GM21423 (cell line): ENCODE results near the gene C13orf42.

Experiments used
- ATAC-seq: cut with Tn5 transposase; IDR thresholded peaks from one replicate; pipeline ENCODE4 v1.9.1; 2021; ENCODE audit warnings: mild to moderate bottlenecking, moderate library complexity; ENCODE audit not compliant: unreplicated experiment

Gene C13orf42

DNA sequence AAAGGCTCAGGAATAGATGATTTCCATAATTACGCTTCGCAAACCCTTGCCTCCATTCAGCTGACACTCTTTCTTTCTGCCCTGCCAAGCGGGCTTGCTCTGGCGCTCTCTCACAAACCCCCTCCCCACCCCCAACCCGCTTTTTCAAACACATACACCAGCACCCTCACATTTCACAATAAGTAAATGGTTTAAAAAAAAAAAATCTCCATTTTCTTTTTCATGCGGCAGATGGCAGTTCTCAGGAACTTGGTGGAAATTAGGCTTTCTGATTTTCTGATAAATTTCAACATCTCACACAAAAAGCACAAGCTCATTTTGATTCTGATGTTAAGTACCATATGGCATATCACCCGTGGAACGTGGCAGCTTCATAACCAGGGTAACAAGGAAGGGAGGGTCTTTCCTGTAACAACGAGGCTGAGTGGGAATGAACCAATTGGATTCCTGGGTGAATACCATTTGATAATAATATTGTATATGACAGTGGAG is 43.8 kb downstream of the C13orf42 start:
- no peak for ATAC-seq

DNA sequence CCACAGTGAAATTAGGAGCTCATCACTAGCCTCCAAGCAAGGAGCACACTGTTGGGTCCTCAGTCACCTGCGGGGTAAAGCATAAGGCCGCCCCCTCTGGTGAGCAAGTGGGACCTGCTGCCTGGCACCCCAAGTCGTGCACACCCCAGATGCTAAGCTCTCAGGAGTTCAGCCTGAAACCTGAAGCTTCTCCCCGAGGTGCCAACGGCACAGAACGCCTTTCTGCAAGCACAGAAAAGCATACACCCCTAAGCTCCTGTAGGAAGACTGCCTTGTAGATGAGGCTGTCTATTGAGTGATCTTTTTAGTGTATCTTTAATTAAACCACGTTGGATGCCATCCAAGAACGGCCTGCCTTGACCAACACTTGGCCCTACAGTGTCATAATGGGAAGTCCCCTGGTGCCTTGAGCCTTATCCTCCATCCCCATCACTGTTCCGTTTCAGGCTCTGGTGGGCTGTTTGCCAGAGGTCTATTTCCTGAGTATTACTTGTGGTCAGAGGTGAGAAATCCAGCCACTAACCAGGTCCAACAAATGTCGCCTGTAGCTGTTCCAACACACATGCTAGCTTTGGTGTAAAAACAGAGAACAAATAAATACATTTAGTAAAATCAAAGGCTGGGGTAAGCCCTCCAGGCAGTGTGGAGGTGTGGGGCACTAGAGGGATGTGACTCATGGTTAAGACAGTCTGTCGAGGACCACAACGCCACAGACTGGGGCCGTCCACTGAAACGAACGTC is 44.8 kb downstream of the C13orf42 start:
- no peak for ATAC-seq

DNA sequence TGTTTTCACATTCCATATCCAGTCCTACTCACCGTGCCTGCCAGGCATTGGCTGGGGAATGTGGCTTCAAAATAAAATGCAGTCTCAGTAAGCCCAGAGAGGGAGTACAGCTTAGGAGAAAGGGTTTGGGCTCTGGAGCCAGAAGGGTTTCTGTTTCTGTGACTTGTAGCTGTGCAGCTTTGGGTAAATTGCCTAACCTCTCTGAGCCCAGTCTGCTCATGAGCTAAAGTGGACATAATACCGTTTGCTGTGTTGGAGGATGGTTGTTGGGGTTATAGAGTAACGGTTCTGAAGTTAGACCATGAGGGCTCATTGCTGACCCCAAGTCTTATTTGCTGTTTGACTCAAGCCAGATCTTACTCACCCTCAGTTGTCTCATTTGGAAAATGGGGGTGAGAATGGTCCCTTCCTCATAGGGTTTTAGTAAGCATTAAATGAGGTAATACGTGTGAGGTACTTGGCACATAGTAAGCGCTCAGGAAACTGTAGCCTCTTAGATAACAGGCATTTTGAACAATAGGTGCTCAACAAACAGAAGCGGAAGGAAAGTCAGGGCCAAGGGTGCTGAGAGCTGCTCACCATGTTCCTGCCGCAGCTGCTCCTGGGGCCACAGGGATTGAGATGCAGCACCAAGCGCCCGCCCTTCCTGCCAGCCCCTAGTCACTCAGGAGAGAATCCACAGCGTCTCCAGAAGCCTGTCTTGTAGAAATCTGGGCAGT is 45.5 kb downstream of the C13orf42 start:
- ATAC-seq = no peak

DNA sequence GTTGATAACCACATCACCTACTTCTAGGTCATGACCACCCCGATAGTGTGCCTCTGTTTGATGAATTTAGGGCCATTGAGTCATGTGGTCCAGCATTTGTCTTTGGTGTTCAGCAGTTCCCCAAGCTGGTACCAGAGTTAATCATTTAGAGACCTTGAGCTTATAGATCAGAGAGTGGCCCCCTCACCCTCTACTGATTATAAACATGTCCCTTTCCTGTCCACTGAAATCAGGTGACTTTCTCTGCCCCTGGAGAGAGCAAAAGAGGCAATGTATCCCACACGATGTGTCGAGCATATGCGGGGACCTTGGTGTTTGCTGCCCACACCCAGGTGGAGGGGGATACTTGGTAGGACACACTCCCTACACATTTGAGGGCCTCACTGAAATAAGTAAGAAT is 46.3 kb downstream of the C13orf42 start:
- ATAC-seq = no peak

DNA sequence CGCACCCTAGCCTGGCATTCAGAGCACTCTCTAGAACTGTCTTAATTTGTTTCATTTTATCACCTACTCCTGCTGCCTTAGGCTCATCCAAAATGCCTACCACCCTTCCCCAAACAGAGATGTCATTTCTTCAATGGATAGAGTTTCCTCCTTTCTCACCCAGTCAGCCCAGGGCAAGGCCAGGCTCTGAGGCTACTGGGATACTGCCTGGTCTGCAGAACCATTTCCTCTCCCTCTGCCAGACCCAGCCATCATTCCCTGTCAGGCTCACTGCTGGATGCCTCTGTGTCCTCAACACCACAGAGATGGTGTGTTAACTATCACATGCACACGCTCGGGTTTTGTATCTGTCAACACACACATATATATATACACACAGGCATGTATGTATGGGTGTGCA is 47.2 kb downstream of the C13orf42 start:
- no peak for ATAC-seq

DNA sequence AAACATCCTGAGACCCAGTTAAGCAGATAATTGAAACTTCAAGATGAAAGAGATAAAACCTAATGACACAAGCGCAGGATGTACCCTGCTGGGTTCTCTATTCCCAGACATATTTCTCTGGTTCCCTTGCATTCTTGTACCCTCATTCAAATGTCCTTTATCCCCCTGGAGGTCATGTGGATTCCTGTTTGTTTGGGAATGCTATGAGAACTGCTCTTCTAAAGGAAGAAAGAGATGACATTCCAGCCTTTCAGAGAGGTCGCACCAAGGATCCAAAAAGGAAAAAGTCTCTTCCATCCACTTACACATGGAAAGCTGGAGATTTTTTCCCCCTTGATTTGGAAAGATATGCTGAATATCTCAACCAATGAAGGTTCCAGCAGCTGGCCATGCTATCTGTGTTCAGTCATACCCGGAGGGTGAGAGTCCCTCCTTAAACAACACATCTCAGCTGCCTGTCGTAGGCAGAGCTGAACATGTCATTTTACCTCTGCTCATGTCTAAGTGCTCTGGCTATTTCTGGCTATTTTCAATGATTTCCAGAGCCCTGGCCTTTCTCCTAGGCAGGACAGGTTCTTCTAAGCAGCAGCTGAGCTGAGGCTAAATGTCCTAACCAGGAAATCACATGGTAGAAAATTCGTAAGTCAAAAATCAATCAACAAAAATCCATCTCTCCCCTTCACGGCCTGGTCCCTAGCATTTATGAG is 52.5 kb downstream of the C13orf42 start:
- no peak for ATAC-seq

DNA sequence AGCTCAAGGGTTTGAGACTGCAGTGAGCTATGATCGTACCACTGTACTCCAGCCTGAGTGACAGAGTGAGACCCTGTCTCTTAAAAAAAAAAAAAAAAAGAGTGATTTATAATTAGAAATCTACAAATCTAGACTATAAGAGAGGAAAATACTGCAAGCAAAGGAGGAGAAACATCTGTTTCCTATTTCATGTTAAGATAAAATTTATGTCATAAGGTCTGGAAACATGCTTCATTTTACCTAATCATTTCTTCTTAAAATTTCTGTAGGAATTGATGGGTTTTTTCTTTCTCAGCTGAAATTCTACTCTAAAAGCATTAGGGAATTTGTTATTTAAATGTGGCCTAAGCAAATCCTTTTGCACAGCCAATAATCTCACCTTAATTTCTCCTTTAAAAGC is 53.2 kb downstream of the C13orf42 start:
- ATAC-seq = no peak

DNA sequence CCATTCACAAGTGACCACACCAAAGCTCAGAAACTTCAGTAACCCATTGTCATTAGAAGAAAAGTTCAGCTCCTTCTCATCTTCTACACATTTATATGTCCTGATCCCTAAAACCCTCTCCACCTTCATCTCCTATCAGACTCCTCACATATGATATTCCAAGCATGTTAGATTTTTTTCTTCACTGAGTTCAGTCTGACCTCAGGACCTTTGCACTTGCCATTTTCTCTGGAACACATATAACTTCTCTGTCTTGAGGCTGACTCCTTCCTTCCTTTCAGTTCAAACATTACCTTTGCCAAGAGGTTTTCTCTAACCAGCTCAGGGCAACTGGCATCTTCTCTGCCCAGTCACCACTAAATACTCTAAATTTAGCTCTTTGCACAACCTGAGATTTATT is 54.1 kb downstream of the C13orf42 start:
- ATAC-seq = no peak

DNA sequence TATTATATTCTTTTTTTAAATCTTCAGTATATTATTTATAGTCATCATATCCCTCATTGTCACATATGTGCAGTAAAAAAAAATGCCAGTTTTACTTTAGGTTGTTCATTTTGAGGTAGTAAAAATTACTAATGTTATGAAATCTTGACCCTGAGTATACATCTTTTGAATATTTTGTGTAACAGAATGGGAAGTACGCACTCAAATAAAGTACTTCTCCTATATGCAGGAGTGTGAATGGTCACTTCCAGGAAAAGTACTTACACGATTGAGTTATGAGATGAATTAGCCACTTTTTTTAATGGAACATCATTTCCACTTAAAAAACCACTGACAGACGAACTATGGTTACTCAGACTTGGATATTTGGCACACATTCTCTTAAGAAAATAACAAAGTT is 58.5 kb downstream of the C13orf42 start:
- no peak for ATAC-seq

DNA sequence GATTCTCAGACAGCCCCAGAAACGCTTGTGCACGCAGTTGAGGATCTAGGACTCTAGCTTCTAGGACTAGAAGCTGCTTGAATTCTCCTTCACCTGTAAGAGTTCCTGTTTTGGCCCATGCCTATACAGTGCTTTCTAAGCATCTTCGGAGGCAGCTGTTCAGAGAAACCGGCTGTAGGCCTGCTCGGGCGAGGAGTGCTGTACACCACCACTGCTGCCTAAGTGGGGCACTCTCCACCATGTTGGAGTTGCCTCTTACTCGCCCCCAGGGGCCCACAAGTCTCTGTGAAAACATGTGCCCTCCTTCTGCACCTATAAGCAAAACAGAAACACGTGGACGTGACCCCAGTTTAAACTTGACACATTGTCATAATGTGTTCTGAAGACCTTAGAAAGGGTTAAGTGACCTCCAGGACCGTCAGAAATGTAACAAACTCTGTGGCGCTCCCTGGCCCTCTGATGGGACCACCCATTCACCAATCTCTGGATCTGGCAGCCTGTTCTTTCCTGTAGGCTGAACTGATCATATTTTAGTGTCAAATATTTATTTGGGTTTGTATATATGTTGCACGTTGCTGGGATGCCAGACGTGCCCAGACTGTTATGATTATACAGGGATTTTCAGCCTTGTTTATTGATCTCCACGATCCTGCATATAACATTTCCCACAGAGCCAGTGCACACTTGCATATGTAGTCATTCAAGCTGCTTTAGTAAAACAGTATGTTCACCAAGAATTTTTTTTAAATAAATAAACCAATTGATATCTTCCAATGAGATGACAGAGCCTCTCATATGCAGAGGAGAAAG is 60.8 kb downstream of the C13orf42 start:
- ATAC-seq = no peak

DNA sequence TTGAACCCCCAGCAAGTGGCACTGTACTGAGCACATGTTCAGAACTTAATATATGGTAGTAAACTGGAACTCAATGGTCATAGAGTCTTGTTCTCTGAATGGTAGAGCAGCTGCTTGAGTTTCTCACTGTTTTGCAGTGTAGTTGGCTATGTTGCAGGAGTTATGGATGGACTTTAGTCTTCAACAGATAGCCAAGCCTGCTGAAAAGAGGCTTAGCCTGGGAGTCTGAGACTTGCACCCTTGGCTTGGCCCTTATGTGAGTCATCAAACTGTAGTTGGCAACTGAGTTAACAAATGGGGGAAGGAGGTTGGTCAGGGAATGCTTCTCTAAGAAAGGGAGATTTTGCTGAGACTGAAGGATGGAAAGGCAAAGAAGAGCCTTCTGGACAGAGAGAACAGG is 62.5 kb downstream of the C13orf42 start:
- ATAC-seq = no peak

DNA sequence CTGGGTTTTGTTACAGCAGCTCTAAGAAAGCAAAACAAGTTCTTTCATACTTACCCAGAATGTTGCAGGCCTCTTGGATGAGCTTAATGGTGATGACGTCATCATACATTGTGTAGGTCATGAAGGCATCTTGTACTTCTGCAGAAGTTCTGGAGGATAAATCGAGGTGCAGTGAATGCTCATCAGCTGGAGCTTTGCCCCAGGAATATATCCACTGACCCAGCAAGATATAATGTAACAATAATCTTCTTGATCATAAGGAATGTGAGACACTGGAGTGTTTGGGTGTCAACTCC is 63.0 kb downstream of the C13orf42 start:
- ATAC-seq = no peak

DNA sequence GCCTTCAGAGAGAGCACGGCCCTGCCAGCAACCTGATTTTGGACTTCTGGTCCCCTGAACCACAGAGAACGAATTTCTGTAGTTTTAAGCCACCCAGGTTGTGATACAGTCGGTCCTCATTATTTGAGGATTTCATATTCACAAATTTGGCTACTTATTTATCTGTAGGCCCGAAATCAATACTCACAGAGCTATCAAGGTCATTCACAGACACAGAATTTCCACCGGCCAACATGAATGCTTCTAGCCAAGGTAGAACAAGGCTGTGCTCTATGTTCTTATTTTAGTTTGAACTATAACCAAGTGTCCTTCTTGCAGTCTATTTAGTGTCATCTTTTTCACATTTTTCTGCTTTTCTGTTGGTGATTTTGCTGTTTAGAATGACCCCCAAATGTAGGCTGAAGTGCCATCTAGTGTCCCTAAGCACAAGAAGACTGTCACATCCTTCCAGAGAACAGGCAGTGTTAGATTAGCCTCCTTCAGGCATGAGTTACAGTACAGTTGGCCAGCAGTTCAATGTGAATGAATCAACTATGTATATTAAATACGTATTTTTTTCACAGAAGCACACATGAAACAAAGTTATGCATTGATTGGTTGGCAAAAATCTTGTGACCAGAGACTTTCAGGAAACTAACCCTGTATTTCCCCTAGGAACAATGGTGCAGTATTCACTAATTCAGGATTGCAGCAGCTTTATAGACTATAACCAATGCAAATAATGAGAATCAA is 63.5 kb downstream of the C13orf42 start:
- no peak for ATAC-seq

DNA sequence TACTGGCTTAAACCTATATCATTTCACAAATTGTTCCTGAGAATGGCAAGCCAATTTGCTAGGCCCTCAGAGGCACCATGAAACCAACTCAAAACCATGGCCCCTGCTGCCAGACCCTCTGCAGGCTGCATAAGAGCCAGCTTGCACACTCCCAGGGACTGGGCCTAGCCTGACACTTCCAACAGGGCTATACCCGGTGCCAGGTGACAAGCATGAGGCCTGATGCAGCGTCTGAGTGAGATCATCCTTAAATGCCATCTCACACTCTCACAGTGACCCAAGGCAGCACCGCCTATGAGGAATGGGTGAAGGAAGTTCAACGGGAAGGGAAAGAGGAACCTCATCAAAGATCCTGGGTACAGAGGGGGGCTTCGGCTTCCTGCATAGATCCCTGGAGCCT is 65.6 kb downstream of the C13orf42 start:
- no peak for ATAC-seq

DNA sequence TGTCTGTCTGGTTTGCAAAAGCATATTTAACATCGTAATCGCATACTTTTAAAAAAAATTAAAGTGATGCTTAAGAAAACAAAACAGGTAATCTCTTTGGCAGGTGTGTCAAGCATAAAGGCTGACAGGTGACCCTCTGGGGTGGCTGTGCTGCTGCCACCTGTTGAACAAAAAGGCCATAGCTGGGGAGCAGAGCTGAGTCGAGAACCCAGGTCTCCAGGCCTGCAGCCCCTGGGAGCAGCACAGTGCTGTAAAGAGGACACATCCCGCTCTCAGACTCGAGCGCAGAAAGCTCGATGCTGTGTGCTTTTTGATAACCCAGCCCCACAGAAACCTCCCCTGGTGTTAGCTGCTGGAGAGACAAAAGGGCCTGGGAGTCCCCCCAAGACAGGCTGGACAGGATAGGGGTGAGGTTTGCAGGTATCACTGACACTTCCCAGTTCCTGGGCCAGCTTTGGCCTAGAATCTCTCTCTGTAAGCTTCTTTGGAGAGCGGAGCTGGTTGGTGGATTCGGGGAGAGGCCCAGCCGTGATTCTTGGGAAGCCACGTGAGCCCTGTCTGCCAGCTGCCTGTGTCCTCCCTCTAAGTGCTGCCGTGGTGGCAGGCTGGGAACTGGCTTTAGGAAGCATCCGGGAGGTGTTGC is 66.9 kb downstream of the C13orf42 start:
- no peak for ATAC-seq

DNA sequence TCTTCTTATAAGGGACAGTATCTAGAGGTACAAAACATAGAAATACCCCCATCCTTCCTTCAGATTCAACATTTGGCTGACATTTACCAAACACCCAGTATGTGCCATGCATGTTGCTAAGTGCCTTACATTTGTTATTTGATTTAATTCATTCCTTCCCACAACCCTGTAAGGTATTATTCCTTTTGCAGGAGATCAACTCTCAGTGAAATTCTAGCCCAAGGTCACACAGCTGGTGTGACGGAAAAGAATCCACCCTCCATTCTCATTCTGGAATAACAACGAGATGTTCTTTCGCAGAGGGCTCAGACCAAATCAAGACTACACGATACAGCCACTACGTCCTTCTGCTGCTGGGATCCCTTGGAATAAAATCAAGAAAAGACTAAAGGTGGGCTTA is 67.8 kb downstream of the C13orf42 start:
- no peak for ATAC-seq

DNA sequence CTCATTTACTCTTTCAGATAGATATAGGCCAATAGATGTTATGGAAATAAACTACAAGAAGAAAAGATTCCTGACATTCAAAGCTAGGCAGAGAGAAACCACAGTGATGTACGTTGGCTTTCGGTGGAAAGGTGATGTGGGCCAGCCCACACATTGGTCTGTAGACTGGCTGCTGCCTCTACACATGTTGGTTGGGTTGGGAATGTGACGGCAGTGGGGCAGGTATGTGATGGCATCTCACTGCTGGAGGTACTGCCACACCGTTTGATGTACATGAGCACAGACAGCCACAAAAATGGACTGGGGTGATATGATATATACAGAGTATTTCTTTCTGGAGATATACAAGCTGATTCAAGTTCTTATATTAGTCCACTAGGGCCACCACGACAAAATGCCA is 69.4 kb downstream of the C13orf42 start:
- no peak for ATAC-seq

DNA sequence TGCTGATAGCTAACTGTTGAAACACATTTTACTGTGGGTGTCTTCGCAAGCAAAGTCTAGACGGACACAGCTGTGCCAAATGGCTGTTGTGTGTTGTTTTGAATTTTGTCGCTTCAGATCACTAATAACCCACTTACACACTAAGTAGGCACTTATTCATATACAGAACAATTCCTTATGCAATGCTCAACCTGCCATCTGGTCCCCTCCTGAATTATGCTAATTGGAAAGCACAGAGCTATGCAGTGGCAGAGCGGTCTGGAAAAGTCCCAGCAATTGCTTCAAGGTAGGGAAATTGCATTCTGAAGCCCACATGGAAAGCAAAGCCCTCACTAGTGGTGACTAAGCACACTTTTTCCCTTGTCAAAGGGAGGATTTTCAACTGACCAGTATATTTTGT is 69.9 kb downstream of the C13orf42 start:
- ATAC-seq = no peak

DNA sequence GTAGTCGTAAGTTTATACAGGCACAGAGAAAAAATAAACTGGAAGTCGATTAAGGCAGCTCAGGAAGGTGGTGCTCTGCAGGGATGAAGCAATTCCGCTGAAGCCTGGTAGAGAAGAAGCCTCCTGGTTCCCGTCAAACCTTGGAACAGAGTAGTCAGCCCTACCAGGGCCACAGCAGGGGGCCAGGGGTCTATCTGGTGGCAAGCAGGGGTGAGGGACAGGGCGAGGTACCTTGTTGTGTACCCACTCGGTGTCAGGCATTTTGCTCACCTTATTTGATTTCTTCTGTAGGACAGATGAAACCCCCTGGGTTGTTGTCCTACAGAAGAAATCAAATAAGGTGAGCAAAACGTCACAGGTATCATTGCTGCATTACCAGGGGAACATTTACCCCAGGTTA is 70.6 kb downstream of the C13orf42 start:
- no peak for ATAC-seq

DNA sequence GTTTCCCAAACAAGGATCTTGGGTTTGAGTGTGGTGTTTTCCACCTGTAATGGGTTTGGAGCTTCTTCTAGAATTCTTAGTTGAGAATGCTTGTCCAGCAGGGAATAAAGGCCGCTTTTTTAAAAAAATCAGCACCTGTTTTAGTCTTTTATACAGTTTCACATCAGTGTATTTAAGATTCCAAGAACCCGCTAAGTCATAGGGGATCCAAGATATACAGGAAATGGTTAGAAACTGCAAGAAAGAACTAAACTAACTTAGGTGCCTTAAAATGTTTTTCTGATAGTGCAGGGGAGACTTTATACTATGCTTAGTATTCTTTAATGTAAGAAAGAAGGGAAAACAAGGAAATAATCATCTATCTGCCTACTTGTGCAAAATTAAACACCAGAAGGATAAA is 74.7 kb downstream of the C13orf42 start:
- no peak for ATAC-seq
